ENCODE results near the gene RASGRP4.

RASGRP4 gene

GRCh38 chr19:38385804-38386257 is 40.2 kb downstream of the RASGRP4 start:
- DNase-seq: no peak
- intact Hi-C loops (cut with DNase I; ENCODE audit: low total_unique reads): loop anchor here (5.0 kb wide), 1 partner anchor 139 kb away; no protein-coding TSS in a partner anchor
- H3K27ac ChIP-seq: no peak overlapping the region
- peaks cover 5 to 45% (median 34%) of the 10 kb centered on the region in 4 donors for H3K4me1 ChIP-seq
- H3K27me3 ChIP-seq: no peaks in the 10 kb centered on the region
- TF ChIP-seq, protein P1, sequence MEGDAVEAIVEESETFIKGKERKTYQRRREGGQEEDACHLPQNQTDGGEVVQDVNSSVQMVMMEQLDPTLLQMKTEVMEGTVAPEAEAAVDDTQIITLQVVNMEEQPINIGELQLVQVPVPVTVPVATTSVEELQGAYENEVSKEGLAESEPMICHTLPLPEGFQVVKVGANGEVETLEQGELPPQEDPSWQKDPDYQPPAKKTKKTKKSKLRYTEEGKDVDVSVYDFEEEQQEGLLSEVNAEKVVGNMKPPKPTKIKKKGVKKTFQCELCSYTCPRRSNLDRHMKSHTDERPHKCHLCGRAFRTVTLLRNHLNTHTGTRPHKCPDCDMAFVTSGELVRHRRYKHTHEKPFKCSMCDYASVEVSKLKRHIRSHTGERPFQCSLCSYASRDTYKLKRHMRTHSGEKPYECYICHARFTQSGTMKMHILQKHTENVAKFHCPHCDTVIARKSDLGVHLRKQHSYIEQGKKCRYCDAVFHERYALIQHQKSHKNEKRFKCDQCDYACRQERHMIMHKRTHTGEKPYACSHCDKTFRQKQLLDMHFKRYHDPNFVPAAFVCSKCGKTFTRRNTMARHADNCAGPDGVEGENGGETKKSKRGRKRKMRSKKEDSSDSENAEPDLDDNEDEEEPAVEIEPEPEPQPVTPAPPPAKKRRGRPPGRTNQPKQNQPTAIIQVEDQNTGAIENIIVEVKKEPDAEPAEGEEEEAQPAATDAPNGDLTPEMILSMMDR (IDR thresholded peaks at IDR 0.05): no peak
- no peak overlapping the region for H3K4me3 ChIP-seq
- H3K36me3 ChIP-seq: peaks cover 34 to 55% (median 36%) of the 10 kb centered on the region in 3 donors
- no peaks in the 10 kb centered on the region for H3K9me3 ChIP-seq

GRCh38 chr19:38385057-38385803 is 40.8 kb downstream of the RASGRP4 start:
- H3K27me3 ChIP-seq: no peaks in the 10 kb centered on the region
- H3K27ac ChIP-seq: no peak overlapping the region
- H3K36me3 ChIP-seq: peaks cover 38 to 61% (median 42%) of the 10 kb centered on the region in 3 donors
- TF ChIP-seq, protein P1 (IDR thresholded peaks at IDR 0.05): no peak
- intact Hi-C loops (cut with DNase I; ENCODE audit: low total_unique reads): loop anchor here (5.0 kb wide), 1 partner anchor 138 kb away; no protein-coding TSS in a partner anchor
- peaks cover 5 to 45% (median 33%) of the 10 kb centered on the region in 4 donors for H3K4me1 ChIP-seq
- DNase-seq: no peak
- no peaks in the 10 kb centered on the region for H3K9me3 ChIP-seq
- H3K4me3 ChIP-seq: no peak overlapping the region

DNA sequence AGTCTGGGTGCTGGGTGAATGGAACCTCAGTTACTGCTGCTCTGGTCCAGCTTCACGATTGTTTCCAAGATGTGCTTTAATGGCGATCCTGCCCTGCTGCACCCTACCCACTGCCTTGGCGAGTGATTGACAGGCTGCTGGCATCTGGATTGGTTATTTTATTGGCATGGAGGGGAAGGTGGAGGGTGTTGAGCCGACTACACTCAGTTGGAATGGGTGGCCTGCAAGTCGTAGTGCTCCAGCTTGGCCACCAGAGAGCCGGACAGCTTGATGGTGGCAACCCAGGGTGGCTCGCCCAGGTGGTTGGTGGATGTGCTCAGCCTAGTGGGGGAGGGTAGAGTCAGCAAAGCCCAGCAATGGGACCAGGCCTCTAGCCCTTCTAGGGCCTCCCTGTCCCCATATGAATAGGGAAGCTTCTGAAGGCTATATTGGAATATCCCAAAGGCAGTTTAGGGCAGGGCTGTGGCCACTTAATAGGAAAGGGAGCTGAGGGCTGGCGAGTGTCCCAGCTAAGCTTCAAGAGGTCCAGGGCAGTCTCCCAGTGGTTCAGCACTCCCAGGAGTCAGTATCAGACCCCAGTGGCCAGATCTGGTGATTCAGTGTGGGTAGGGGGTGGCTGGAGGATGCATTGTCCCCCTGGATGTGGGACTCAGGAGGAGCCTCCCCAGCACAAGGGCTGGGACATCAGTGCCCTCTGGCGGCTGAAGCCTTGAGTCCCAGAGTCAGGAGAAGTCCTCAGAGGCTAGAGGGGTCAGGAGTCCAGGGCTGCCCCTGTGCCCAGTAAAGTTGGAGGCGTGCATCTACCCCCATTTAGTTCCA is 41.6 kb downstream of the RASGRP4 start:
- peaks cover 5 to 37% (median 29%) of the 10 kb centered on the region in 4 donors for H3K4me1 ChIP-seq
- H3K27me3 ChIP-seq: no peaks in the 10 kb centered on the region
- DNase-seq: no peak
- TF ChIP-seq, protein P1 (IDR thresholded peaks at IDR 0.05): no peak
- no peak overlapping the region for H3K4me3 ChIP-seq
- H3K27ac ChIP-seq: no peak overlapping the region
- intact Hi-C loops (cut with DNase I; ENCODE audit: low total_unique reads): loop anchor here (5.0 kb wide), 1 partner anchor 137 kb away; no protein-coding TSS in a partner anchor
- H3K36me3 ChIP-seq: peaks cover 43 to 69% (median 50%) of the 10 kb centered on the region in 3 donors
- H3K9me3 ChIP-seq: no peaks in the 10 kb centered on the region

- intact Hi-C loops (cut with DNase I; ENCODE audit: low total_unique reads): no loop called here
- TF ChIP-seq, protein P1 (IDR thresholded peaks at IDR 0.05): no peak
- DNase-seq: no peak
- Histone ChIP-seq H3K4me1 (peaks cover 0 to 31% (median 23%) of the 10 kb centered on the region in 4 donors), H3K27me3 (no peaks in the 10 kb centered on the region), H3K36me3 (peaks cover 50 to 75% (median 57%) of the 10 kb centered on the region in 3 donors), H3K4me3 (no peak overlapping the region), H3K27ac (no peak overlapping the region), H3K9me3 (no peaks in the 10 kb centered on the region)
Measured at GRCh38 chr19:38383743-38384142, 42.3 kb downstream of the RASGRP4 start.

DNA sequence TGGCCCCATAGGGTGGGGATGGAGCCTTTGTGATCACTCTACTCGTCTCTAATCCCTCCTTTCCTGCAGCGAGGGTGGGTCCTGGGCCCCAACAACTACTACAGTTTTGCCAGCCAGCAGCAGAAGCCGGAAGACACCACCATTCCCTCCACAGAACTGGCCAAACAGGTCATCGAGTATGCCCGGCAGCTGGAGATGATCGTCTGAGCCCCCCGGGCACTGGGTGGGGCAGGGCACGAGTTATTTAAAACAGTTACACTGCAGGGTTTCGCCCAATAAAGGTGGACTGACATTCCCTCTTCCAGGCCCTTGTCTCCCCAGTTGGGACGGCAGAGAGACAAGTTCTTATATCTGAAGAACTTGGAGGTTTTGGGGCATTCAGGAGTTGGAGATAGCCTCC is 42.8 kb downstream of the RASGRP4 start:
- Histone ChIP-seq H3K9me3 (no peaks in the 10 kb centered on the region), H3K27ac (no peak overlapping the region), H3K27me3 (no peaks in the 10 kb centered on the region), H3K4me1 (peaks cover 0 to 25% (median 17%) of the 10 kb centered on the region in 4 donors), H3K4me3 (no peak overlapping the region), H3K36me3 (peaks cover 50 to 81% (median 63%) of the 10 kb centered on the region in 3 donors)
- TF ChIP-seq, protein P1 (IDR thresholded peaks at IDR 0.05): no peak
- DNase-seq: no peak
- intact Hi-C loops (cut with DNase I; ENCODE audit: low total_unique reads): no loop called here
